GM18507 (cell line): ENCODE data around the gene TXNDC5.
A peak's percentile ranks its signal among the peaks of the same experiment; 100 is the strongest.
"Not testable (repeated sequence)": the region's sequence is repeated elsewhere in the genome, so short reads cannot be mapped to it uniquely, and the experiment has no call there.

Experiments used
- DNase-seq: peaks from one replicate; pipeline ENCODE4 v3.0.0; 2011; ENCODE audit warnings: low read depth; ENCODE audit not compliant: insufficient read length; ENCODE audit errors: extremely low spot score
- FAIRE-seq: peaks from 2 replicates; lab custom pipeline; 2011; peaks lifted over from hg19 to GRCh38; lab: Jason Lieb, UNC

Gene TXNDC5

GRCh38 chr6:7899101-7899888, 11.3 kb downstream of the TXNDC5 start:
- no peak for FAIRE-seq
- DNase-seq = no peak

DNA sequence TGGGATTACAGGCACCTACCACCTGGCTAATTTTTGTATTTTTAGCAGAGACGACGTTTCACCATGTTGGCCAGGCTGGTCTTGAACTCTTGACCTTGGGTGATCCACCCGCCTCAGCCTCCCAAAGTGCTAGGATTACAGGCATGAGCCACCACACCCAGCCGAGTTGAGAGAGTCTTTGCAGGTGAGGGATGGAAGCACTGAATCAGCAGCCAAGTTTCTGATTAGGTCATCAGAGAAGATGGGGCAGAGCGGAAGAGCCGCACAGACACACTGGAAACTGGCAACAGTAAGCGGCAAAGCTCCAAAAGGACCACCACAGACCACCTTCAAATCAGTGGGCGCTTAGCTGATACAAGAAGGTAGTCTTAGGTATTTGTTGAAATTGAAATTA, 12.4 kb downstream of the TXNDC5 start:
- not testable (repeated sequence) for FAIRE-seq, DNase-seq

DNA sequence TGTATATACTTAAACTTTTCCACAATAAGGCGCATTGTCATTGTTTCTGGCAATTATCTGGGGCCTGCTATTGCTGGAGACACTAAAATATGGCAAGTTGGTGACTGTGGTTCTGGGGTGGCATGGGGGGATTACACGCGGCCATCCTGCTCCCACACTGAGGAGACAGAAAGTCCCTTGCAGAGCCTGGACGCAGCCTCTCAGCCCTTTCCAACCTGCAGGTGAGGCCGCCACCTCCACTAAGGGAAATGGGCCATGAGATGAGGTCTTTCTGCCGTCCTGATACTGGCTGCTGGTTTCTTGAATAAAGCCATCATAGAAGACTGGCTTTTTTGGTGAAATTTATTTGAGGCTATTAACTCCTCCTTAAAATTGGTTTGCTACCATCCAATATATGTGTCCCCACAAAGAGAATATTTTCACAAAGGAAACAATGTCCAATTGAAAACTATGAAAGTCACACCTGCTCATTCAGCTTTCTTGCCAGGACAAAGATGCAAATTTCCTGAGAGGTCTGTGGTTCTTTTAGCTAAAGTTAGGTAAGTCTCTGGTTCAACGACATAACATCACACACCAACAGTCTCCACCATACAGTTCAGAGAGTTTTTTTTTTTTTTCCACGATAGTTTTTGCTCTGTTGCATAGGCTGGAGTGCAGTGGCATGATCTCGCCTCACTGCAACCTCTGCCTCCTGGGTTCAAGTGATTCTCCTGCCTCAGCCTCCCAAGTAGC, 13.0 kb downstream of the TXNDC5 start:
- FAIRE-seq (peak; percentile 56), DNase-seq (no peak)

DNA sequence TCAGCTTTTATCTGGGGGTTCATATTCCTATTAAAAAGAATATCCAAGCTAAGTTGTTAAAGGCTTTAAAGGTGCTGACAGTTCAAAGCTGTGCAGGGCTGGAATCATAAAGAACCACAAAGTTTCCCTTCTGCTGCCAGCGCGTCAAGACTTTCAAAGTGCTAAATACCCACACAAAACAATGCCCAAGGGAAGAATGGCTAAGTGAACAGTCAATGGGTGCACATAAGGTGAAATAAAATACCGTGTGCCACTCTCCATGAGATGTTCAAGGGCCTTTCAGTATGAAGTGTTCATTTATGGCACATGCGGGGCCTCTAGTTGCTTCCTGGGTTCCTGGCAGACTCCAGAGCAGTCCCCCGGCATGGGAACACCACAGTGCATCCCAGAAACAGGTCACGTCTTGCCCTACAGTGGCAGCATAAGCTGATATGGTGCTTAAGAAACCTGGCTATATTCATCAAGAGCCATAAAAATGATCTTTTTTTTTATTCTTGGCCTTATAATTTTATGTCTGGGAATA, 14.1 kb downstream of the TXNDC5 start:
- no peak for FAIRE-seq

DNA sequence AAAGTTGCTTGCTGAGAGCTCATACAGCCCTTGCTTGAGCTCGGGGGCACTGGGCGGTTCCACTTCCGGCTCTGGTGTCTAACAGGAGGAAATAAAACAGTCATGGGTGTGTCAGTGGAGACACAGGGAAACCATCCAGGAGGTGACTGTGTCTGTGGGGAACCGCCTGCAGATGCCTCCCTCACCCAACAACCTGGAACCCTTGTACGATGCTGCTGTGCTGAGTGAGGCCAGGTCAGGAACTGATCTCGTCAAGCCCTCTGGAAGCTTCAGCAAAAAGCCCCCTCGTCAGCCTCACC, 15.5 kb downstream of the TXNDC5 start:
- FAIRE-seq (no peak), DNase-seq (no peak)

More for the DNA sequence above, 14.1 kb downstream of the TXNDC5 start:
- DNase-seq = no peak

- no peak for FAIRE-seq
Observed at GRCh38 chr6:7894262-7895124, 16.1 kb downstream of the TXNDC5 start.

GRCh38 chr6:7893342-7893741, 17.2 kb downstream of the TXNDC5 start:
- no peak for FAIRE-seq
- DNase-seq = no peak

More at GRCh38 chr6:7894262-7895124, 16.1 kb downstream of the TXNDC5 start:
- DNase-seq = no peak

GRCh38 chr6:7892367-7892766, 18.2 kb downstream of the TXNDC5 start:
- not testable (repeated sequence) for DNase-seq, FAIRE-seq

DNA sequence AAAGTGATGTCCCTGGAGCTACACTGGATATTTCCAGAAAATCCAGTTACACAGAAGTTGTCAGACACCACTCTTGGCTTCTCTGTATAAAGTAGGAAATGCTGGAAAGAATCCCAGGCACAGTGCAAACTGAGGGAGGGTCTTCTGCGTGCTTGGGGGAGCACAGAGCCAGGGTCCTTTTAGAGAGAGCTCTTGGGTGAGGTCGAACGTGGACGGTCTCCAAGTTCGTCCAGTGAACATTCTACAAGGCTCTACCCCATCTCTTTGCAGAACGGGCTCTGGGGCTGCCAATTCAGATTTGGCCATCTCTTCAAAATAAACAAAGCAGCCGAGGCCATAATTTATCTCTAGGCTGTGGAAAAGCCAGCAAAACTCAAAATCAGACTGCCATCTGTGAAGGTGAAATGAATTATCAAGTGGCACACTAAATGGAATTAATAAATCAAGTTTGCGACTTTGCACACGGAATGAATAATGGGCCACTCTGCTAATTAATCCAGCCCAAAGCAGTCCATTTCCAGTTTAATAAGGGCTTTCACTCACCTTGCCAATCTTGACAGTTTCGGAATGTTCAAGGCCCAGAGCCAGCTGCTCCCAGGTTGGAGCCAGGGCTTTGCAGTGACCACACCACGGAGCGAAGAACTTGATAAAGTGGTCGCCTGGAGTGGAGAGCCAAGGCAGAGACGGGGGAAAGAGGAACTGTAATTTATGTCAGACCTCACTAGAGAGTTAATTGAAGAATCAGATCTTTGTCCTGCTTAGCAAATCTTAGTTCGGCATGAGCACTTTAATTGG, 19.3 kb downstream of the TXNDC5 start:
- DNase-seq = no peak
- no peak for FAIRE-seq

- FAIRE-seq (no peak), DNase-seq (no peak)
Observed at GRCh38 chr6:7888587-7889357, 21.8 kb downstream of the TXNDC5 start.

GRCh38 chr6:7887278-7887991, 23.2 kb downstream of the TXNDC5 start:
- FAIRE-seq = no peak
- no peak for DNase-seq

DNA sequence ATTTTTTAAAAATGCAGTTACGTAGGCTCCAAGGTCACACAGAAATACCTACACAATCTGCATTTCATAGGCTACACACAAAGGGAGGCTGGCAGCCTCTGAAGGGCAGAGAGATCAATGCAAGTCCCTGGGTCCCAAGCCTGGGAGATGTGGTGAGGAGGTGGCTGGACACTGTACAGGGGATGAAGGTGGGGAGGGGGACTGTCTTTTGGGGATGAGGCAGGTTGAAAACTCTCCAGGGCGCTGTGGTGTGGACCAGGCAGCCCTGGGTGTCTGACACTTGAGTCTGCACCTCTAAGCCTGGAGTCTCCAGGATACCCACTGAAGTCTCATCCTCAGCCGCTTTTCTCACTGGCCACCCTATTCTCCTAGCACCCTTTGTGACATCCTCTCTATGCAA, 24.5 kb downstream of the TXNDC5 start:
- FAIRE-seq = no peak
- DNase-seq = no peak

- DNase-seq = no peak
Observed at GRCh38 chr6:7883381-7883780, 27.2 kb downstream of the TXNDC5 start.

DNA sequence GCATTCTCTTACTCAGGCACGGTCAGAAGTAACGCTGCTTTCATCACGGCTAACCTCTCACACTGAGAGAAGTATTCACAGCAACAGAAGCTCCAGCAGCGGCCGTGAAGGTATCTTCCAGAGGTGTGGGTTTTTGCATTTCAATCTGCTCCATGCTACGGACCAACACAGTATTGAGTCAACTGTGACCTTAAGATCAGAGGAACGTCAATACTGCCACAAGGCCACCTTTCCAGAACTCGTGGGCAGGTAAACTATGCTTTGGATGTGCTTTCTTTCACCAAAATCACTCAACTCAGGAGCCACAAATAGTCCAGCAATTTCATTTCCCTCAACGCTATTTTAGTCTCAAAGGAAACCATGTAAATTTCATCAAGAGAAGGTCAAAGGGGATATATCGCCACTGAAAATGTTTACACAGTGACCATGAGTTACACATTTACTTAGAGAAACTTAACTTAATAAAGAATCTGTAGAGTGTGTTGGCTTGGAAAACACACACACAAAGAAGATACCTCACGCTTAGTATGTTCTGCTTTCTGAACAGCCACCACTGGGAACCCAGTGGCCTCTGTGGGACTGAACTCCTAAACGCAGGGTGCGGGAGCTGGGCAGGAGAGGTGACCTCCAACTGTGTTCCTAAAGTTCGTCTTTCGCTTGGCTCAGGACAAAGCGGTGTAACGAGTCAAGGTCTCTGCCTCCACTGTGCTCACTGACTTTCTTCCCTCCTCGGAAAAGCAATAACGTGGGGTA, 27.9 kb downstream of the TXNDC5 start:
- no peak for DNase-seq
- FAIRE-seq = no peak

More at GRCh38 chr6:7883381-7883780, 27.2 kb downstream of the TXNDC5 start:
- no peak for FAIRE-seq

DNA sequence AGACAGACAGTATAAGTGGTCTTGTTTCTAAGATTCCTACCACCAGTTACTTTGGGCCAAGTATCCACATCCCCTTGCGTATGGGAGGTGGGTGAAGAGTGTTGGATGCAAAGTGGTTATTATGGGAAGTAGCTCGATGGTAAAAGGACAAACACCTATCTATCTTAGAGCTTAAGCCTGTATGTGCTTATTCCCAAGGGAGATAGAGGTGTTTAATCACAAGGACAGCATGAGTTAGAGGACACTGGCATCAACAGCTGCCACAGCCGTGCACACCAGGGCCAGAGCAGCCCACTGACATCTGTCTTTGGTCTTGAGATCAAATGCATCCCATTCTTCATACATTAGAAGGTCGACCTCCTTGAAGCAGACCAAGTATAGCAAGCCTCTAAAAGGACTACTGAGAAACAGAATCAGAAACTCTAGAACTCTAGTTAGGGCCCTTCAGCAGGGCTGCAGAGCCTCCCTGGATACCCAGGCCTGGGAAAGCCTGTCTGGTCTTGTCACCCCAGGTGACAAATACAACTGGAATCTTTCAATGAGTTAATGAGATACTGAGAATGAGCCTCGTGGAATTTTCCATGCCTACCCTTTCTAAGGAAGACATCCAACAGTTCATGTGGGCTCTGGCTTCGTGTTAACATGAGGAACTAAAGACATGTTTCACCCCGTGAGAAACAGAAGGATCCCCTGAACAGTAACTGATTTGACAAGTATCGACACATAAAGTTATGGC, 28.7 kb downstream of the TXNDC5 start:
- DNase-seq (no peak), FAIRE-seq (no peak)

GRCh38 chr6:7880718-7881107, 29.9 kb downstream of the TXNDC5 start:
- no peak for FAIRE-seq
- DNase-seq = no peak
